Fibroblast of pulmonary artery (primary cell): ENCODE results near the gene ZNF354C.

Experiments
- DNase-seq: peaks from one replicate; pipeline ENCODE4 v3.0.0-alpha.2; 2010; ENCODE audit warnings: low read depth
- H3K4me3 ChIP-seq: replicated peaks from 2 replicates; pipeline ENCODE4 v1.5.1; 2011; ENCODE audit warnings: low read depth, mild to moderate bottlenecking, control low read depth, low read length, moderate library complexity
- CTCF ChIP-seq: IDR thresholded peaks from 2 replicates; pipeline ENCODE4 v1.5.1; 2011; ENCODE audit warnings: mild to moderate bottlenecking, control low read depth, low read length, inconsistent platforms; ENCODE audit errors: missing control alignments

ZNF354C gene

GRCh38 chr5:179128976-179129375 is 68.8 kb downstream of the ZNF354C start:
- H3K4me3 ChIP-seq, result no peak overlapping the region
- no peak for DNase-seq
- no peak for TF ChIP-seq CTCF

GRCh38 chr5:179129607-179130071 is 69.5 kb downstream of the ZNF354C start:
- H3K4me3 ChIP-seq, result no peak overlapping the region
- TF ChIP-seq CTCF, result no peak
- DNase-seq, result no peak

GRCh38 chr5:179130101-179130681 is 70.0 kb downstream of the ZNF354C start:
- H3K4me3 ChIP-seq, result no peak overlapping the region
- no peak for TF ChIP-seq CTCF
- no peak for DNase-seq

- DNase-seq, result no peak
- no peak overlapping the region for H3K4me3 ChIP-seq
- no peak for TF ChIP-seq CTCF
Measured at GRCh38 chr5:179131321-179131835, 71.2 kb downstream of the ZNF354C start.

GRCh38 chr5:179131886-179132585 is 71.9 kb downstream of the ZNF354C start:
- no peak for TF ChIP-seq CTCF
- no peak overlapping the region for H3K4me3 ChIP-seq
- DNase-seq, result no peak

- TF ChIP-seq CTCF, result no peak
- H3K4me3 ChIP-seq, result no peak overlapping the region
- no peak for DNase-seq
Measured at GRCh38 chr5:179132586-179133355, 72.6 kb downstream of the ZNF354C start.
